ENCODE data around the gene ITGB6. TPM values are rescaled to one million over a fixed set of nuclear protein-coding genes. Genes with fewer than 3 reads are reported as not detected.

Gene ITGB6
- polyA plus RNA-seq, 1 experiment, result not detected

- CTCF ChIA-PET, result no interaction called here
- peak; percentile 59 for DNase-seq (ENCODE audit: low read depth, low spot score)
- Histone ChIP-seq H3K4me3 (ENCODE audit: low read depth, low read length) (no peak overlapping the region), H3K9me3 (ENCODE audit: control insufficient read depth, insufficient read depth, low read length) (no peaks in the 10 kb centered on the region), H3K27me3 (ENCODE audit: control insufficient read depth, insufficient read depth, low read length) (no peaks in the 10 kb centered on the region), H3K27ac (ENCODE audit: low read depth, low read length) (peak overlapping the region; percentile 47)
- POLR2A ChIA-PET, result no interaction called here
- no peak for TF ChIP-seq CTCF (IDR thresholded peaks at IDR 0.05; ENCODE audit: low read depth, low read length)
Measured at GRCh38 chr2:160214461-160215445, 14.7 kb upstream of the ITGB6 start.

- Histone ChIP-seq H3K27me3 (ENCODE audit: control insufficient read depth, insufficient read depth, low read length) (no peaks in the 10 kb centered on the region), H3K9me3 (ENCODE audit: control insufficient read depth, insufficient read depth, low read length) (no peaks in the 10 kb centered on the region), H3K27ac (ENCODE audit: low read depth, low read length) (no peak overlapping the region), H3K4me3 (ENCODE audit: low read depth, low read length) (no peak overlapping the region)
- ChIA-PET CTCF (no interaction called here), POLR2A (no interaction called here)
- TF ChIP-seq CTCF (IDR thresholded peaks at IDR 0.05; ENCODE audit: low read depth, low read length), result no peak
- no peak for DNase-seq (ENCODE audit: low read depth, low spot score)
Measured at GRCh38 chr2:160213511-160213910, 13.4 kb upstream of the ITGB6 start.

GRCh38 chr2:160210599-160211138 is 10.6 kb upstream of the ITGB6 start:
- CTCF ChIA-PET, result interaction anchor here (0.6 to 3.5 kb wide), 2 partner anchors 12 to 101 kb away, joined by 3 to 12 read pairs; no protein-coding TSS in a partner anchor

GRCh38 chr2:160209516-160209856 is 9.4 kb upstream of the ITGB6 start:
- DNase-seq (ENCODE audit: low read depth, low spot score), result peak; percentile 95
- Histone ChIP-seq H3K27me3 (ENCODE audit: control insufficient read depth, insufficient read depth, low read length) (no peaks in the 10 kb centered on the region), H3K27ac (ENCODE audit: low read depth, low read length) (peak overlapping the region; percentile 92), H3K9me3 (ENCODE audit: control insufficient read depth, insufficient read depth, low read length) (no peaks in the 10 kb centered on the region), H3K4me3 (ENCODE audit: low read depth, low read length) (no peak overlapping the region)
- CTCF ChIA-PET, result interaction anchor here (0.9 to 3.5 kb wide), 4 partner anchors 31 to 100 kb away, joined by 3 to 12 read pairs (median 5); no protein-coding TSS in a partner anchor
- TF ChIP-seq CTCF (IDR thresholded peaks at IDR 0.05; ENCODE audit: low read depth, low read length), result no peak; the same call in 1 of the 2 replicates
- POLR2A ChIA-PET, result interaction anchor here (0.6 to 1.3 kb wide), 8 partner anchors 16 to 1243 kb away, joined by 3 to 9 read pairs (median 3); no protein-coding TSS in a partner anchor

More at GRCh38 chr2:160210599-160211138, 10.6 kb upstream of the ITGB6 start:
- Histone ChIP-seq H3K27me3 (ENCODE audit: control insufficient read depth, insufficient read depth, low read length) (no peaks in the 10 kb centered on the region), H3K9me3 (ENCODE audit: control insufficient read depth, insufficient read depth, low read length) (no peaks in the 10 kb centered on the region), H3K4me3 (ENCODE audit: low read depth, low read length) (no peak overlapping the region), H3K27ac (ENCODE audit: low read depth, low read length) (peak overlapping the region; percentile 52)
- TF ChIP-seq CTCF (IDR thresholded peaks at IDR 0.05; ENCODE audit: low read depth, low read length), result peak; percentile 66
- no peak for DNase-seq (ENCODE audit: low read depth, low spot score)
- POLR2A ChIA-PET, result no interaction called here

All from AG04450 (cell line).